ENCODE data around the gene CAVIN3. TPM values are rescaled to one million over a fixed set of nuclear protein-coding genes. Genes with fewer than 3 reads are reported as not detected.

The CAVIN3 gene
- total and polyA plus RNA-seq, 2 experiments from 2014 or later = 33.2 to 34.2 TPM

- Mint-ChIP-seq H3K4me1 (no peaks in the 10 kb centered on the region; the same call in 2 of the 3 replicates), H3K36me3 (ENCODE audit: low read depth) (no peaks in the 10 kb centered on the region), H3K4me3 (no peak overlapping the region), H3K27ac (no peak overlapping the region), H3K27me3 (ENCODE audit: insufficient read depth, low read depth, poor library complexity) (peaks cover 2% of the 10 kb centered on the region), H3K9me3 (no peaks in the 10 kb centered on the region)
- no peaks in the 10 kb centered on the region for H3K4me1 ChIP-seq (ENCODE audit: insufficient read depth)
- peaks cover 16% of the 10 kb centered on the region; the same call in 1 of the 2 replicates for H3K27me3 ChIP-seq (ENCODE audit: insufficient read depth)
- H3K79me2 ChIP-seq (replicated peaks; ENCODE audit: insufficient read depth) = no peaks in the 10 kb centered on the region
- no peak overlapping the region for H3K27ac ChIP-seq (ENCODE audit: low read depth)
- no peaks in the 10 kb centered on the region for H3K36me3 ChIP-seq (ENCODE audit: insufficient read depth)
- H2AFZ ChIP-seq = no peak overlapping the region
- ATAC-seq = no peak
- no peaks in the 10 kb centered on the region for H3K9me2 ChIP-seq (ENCODE audit: insufficient read depth)
- no peak overlapping the region for H3K4me3 ChIP-seq
- no peak overlapping the region for H3K4me2 ChIP-seq
- no peaks in the 10 kb centered on the region for H4K20me1 ChIP-seq (replicated peaks; ENCODE audit: insufficient read depth)
- no peaks in the 10 kb centered on the region for H3F3A ChIP-seq (replicated peaks; ENCODE audit: low read depth)
- TF ChIP-seq ZNF331 (CRISPR knock-in tag; IDR thresholded peaks at IDR 0.05; ENCODE audit: low read depth) (no peak), ZNF462 (CRISPR knock-in tag; IDR thresholded peaks at IDR 0.05) (no peak)
- TF ChIP-seq, protein P1, sequence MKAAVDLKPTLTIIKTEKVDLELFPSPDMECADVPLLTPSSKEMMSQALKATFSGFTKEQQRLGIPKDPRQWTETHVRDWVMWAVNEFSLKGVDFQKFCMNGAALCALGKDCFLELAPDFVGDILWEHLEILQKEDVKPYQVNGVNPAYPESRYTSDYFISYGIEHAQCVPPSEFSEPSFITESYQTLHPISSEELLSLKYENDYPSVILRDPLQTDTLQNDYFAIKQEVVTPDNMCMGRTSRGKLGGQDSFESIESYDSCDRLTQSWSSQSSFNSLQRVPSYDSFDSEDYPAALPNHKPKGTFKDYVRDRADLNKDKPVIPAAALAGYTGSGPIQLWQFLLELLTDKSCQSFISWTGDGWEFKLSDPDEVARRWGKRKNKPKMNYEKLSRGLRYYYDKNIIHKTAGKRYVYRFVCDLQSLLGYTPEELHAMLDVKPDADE (IDR thresholded peaks at IDR 0.05) = no peak
- no peak for DNase-seq (ENCODE audit: low spot score)
Measured at GRCh38 chr11:6271598-6271997, 48.7 kb downstream of the CAVIN3 start.

DNA sequence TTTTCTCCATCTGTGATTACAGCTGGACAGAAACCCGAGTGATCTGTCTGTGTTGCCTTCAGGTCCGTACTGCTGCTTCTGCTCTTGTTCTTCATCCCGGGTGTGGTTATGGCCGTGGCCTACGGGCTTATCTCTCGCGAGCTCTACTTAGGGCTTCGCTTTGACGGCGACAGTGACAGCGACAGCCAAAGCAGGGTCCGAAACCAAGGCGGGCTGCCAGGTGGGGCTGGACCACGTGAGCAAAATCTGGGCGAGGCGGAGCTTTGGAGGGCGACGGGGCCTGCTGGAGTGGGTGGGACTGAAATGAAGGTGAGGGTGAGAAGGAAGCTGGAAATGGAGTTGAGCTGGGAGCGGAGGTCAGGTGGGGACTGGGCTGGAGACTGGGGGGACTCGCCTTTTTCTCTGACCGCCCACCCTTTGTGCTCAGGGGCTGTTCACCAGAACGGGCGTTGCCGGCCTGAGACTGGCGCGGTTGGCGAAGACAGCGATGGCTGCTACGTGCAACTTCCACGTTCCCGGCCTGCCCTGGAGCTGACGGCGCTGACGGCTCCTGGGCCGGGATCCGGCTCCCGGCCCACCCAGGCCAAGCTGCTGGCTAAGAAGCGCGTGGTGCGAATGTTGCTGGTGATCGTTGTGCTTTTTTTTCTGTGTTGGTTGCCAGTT is 49.6 kb downstream of the CAVIN3 start:
- no peak overlapping the region for H3K27ac ChIP-seq (ENCODE audit: low read depth)
- no peaks in the 10 kb centered on the region for H3K9me2 ChIP-seq (ENCODE audit: insufficient read depth)
- no peak overlapping the region for H3K4me2 ChIP-seq
- DNase-seq (ENCODE audit: low spot score) (peak; percentile 14), ATAC-seq (peak; percentile 21; the same call in 2 of the 3 replicates)
- no peaks in the 10 kb centered on the region for H3F3A ChIP-seq (replicated peaks; ENCODE audit: low read depth)
- H3K79me2 ChIP-seq (replicated peaks; ENCODE audit: insufficient read depth) = no peaks in the 10 kb centered on the region
- H2AFZ ChIP-seq = no peak overlapping the region
- no peaks in the 10 kb centered on the region; the same call in 2 of the 3 replicates for H3K4me1 Mint-ChIP-seq
- no peak overlapping the region for H3K4me3 Mint-ChIP-seq
- H3K36me3 Mint-ChIP-seq (ENCODE audit: low read depth) = no peaks in the 10 kb centered on the region
- H3K4me1 ChIP-seq (ENCODE audit: insufficient read depth) = no peaks in the 10 kb centered on the region
- H4K20me1 ChIP-seq (replicated peaks; ENCODE audit: insufficient read depth) = no peaks in the 10 kb centered on the region
- H3K27ac Mint-ChIP-seq = no peak overlapping the region
- H3K27me3 ChIP-seq (ENCODE audit: insufficient read depth) = peaks cover 10% of the 10 kb centered on the region; the same call in 1 of the 2 replicates
- H3K4me3 ChIP-seq = no peak overlapping the region
- no peaks in the 10 kb centered on the region for H3K9me3 Mint-ChIP-seq
- peaks cover 2% of the 10 kb centered on the region for H3K27me3 Mint-ChIP-seq (ENCODE audit: insufficient read depth, low read depth, poor library complexity)
- no peaks in the 10 kb centered on the region for H3K36me3 ChIP-seq (ENCODE audit: insufficient read depth)
- TF ChIP-seq NANOG (IDR thresholded peaks at IDR 0.05; ENCODE audit: borderline replicate concordance) = no peak
- no peak for TF ChIP-seq POLR2AphosphoS5 (IDR thresholded peaks at IDR 0.05; ENCODE audit: low read depth)
- TF ChIP-seq CREB1 (CRISPR knock-in tag; IDR thresholded peaks at IDR 0.05; ENCODE audit: low read depth) = no peak
- no peak for TF ChIP-seq STAT1 (IDR thresholded peaks at IDR 0.05; ENCODE audit: unreplicated experiment)
- TF ChIP-seq, protein P2, sequence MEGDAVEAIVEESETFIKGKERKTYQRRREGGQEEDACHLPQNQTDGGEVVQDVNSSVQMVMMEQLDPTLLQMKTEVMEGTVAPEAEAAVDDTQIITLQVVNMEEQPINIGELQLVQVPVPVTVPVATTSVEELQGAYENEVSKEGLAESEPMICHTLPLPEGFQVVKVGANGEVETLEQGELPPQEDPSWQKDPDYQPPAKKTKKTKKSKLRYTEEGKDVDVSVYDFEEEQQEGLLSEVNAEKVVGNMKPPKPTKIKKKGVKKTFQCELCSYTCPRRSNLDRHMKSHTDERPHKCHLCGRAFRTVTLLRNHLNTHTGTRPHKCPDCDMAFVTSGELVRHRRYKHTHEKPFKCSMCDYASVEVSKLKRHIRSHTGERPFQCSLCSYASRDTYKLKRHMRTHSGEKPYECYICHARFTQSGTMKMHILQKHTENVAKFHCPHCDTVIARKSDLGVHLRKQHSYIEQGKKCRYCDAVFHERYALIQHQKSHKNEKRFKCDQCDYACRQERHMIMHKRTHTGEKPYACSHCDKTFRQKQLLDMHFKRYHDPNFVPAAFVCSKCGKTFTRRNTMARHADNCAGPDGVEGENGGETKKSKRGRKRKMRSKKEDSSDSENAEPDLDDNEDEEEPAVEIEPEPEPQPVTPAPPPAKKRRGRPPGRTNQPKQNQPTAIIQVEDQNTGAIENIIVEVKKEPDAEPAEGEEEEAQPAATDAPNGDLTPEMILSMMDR (conservative IDR thresholded peaks at IDR 0.05; ENCODE audit: low read depth in 2 of 2) = no peak
- TF ChIP-seq EZH2phosphoT487 (IDR thresholded peaks at IDR 0.05; ENCODE audit: unreplicated experiment) = no peak
